Retinal pigment epithelial cell (primary cell): ENCODE measurements around the gene NAPA.

Source experiments
- DNase-seq: peaks from one replicate; pipeline ENCODE4 v3.0.0-alpha.2; 2010; ENCODE audit warnings: low read depth
- H3K4me3 ChIP-seq: 2 replicates; pipeline ENCODE4 v1.5.1; 2011; ENCODE audit warnings: mild to moderate bottlenecking, low read length, control low read depth, moderate library complexity
- CTCF ChIP-seq: conservative IDR thresholded peaks from 2 replicates; pipeline ENCODE4 v1.5.1; 2011; ENCODE audit warnings: low read depth, low read length, control low read depth, inconsistent platforms

Gene NAPA

GRCh38 chr19:47497050-47497766, 17.7 kb downstream of the NAPA start:
- DNase-seq: no peak
- H3K4me3 ChIP-seq: no peak overlapping the region
- no peak for TF ChIP-seq CTCF

- DNase-seq: no peak
- no peak for TF ChIP-seq CTCF
- no peak overlapping the region for H3K4me3 ChIP-seq
Measured at GRCh38 chr19:47495478-47496372, 19.1 kb downstream of the NAPA start.

- no peak overlapping the region for H3K4me3 ChIP-seq
- DNase-seq: no peak
- no peak for TF ChIP-seq CTCF
Measured at GRCh38 chr19:47494729-47495128, 20.1 kb downstream of the NAPA start.

- H3K4me3 ChIP-seq: no peak overlapping the region
- TF ChIP-seq CTCF: no peak
- DNase-seq: no peak
Measured at GRCh38 chr19:47494211-47494547, 20.7 kb downstream of the NAPA start.

- no peak overlapping the region for H3K4me3 ChIP-seq
- no peak for TF ChIP-seq CTCF
- DNase-seq: no peak
Measured at GRCh38 chr19:47493378-47494210, 21.3 kb downstream of the NAPA start.

- TF ChIP-seq CTCF: no peak
- H3K4me3 ChIP-seq: no peak overlapping the region
- no peak for DNase-seq
Measured at GRCh38 chr19:47492571-47493377, 22.1 kb downstream of the NAPA start.
